ENCODE results near the gene BLOC1S4.

Gene BLOC1S4

GRCh38 chr4:6764976-6765620 lies 49.1 kb downstream of the BLOC1S4 start:
- DNase-seq: no peak

GRCh38 chr4:6765703-6766102 lies 49.7 kb downstream of the BLOC1S4 start:
- TF ChIP-seq POLR2A (IDR thresholded peaks at IDR 0.05; ENCODE audit: low read length): no peak
- no peak for TF ChIP-seq GATA1 (IDR thresholded peaks at IDR 0.05; ENCODE audit: low read depth, low read length)
- DNase-seq: no peak

More at GRCh38 chr4:6764976-6765620, 49.1 kb downstream of the BLOC1S4 start:
- TF ChIP-seq POLR2A (IDR thresholded peaks at IDR 0.05; ENCODE audit: low read length): no peak
- TF ChIP-seq GATA1 (IDR thresholded peaks at IDR 0.05; ENCODE audit: low read depth, low read length): no peak
